ENCODE data around the gene KCNAB2. TPM values are rescaled to one million over a fixed set of nuclear protein-coding genes. Genes with fewer than 3 reads are reported as not detected.
"Not testable (repeated sequence)": the region's sequence is repeated elsewhere in the genome, so short reads cannot be mapped to it uniquely, and the experiment has no call there.

Gene KCNAB2
- total RNA-seq, 2 donors from 2014 or later, result 13.5 to 21.8 TPM

- intact Hi-C loops (cut with DNase I), result no loop called here
- no peak for DNase-seq (ENCODE audit: low spot score)
Observed at GRCh38 chr1:6070450-6070974, 24.8 kb downstream of the KCNAB2 start.

- intact Hi-C loops (cut with DNase I), result no loop called here
- no peak for DNase-seq (ENCODE audit: low spot score)
Observed at GRCh38 chr1:6071219-6071618, 25.5 kb downstream of the KCNAB2 start.

- DNase-seq (ENCODE audit: low spot score), result no peak
- intact Hi-C loops (cut with DNase I), result no loop called here
Observed at GRCh38 chr1:6072774-6073479, 27.2 kb downstream of the KCNAB2 start.

GRCh38 chr1:6073480-6074053 is 27.9 kb downstream of the KCNAB2 start:
- DNase-seq (ENCODE audit: low spot score), result no peak
- intact Hi-C loops (cut with DNase I), result no loop called here

GRCh38 chr1:6074192-6074901 is 28.7 kb downstream of the KCNAB2 start:
- DNase-seq (ENCODE audit: low spot score), result no peak
- intact Hi-C loops (cut with DNase I), result no loop called here

GRCh38 chr1:6075748-6076147 is 30.1 kb downstream of the KCNAB2 start:
- DNase-seq (ENCODE audit: low spot score), result no peak
- intact Hi-C loops (cut with DNase I), result no loop called here

GRCh38 chr1:6077061-6077460 is 31.4 kb downstream of the KCNAB2 start:
- intact Hi-C loops (cut with DNase I); DNase-seq (ENCODE audit: low spot score): not testable (repeated sequence)

- intact Hi-C loops (cut with DNase I), result no loop called here
- no peak for DNase-seq (ENCODE audit: low spot score)
Observed at GRCh38 chr1:6077506-6077905, 31.8 kb downstream of the KCNAB2 start.

- no peak for DNase-seq (ENCODE audit: low spot score)
- intact Hi-C loops (cut with DNase I), result no loop called here
Observed at GRCh38 chr1:6077919-6078318, 32.2 kb downstream of the KCNAB2 start.

- intact Hi-C loops (cut with DNase I), result no loop called here
- DNase-seq (ENCODE audit: low spot score), result no peak
Observed at GRCh38 chr1:6080469-6080868, 34.8 kb downstream of the KCNAB2 start.

GRCh38 chr1:6081901-6082300 is 36.2 kb downstream of the KCNAB2 start:
- DNase-seq (ENCODE audit: low spot score), result no peak
- intact Hi-C loops (cut with DNase I), result no loop called here

GRCh38 chr1:6082430-6082971 is 36.8 kb downstream of the KCNAB2 start:
- intact Hi-C loops (cut with DNase I), result no loop called here
- DNase-seq (ENCODE audit: low spot score), result no peak

GRCh38 chr1:6083385-6083784 is 37.7 kb downstream of the KCNAB2 start:
- intact Hi-C loops (cut with DNase I), result no loop called here
- DNase-seq (ENCODE audit: low spot score), result no peak

GRCh38 chr1:6083801-6084446 is 38.2 kb downstream of the KCNAB2 start:
- intact Hi-C loops (cut with DNase I), result no loop called here
- DNase-seq (ENCODE audit: low spot score), result no peak

GRCh38 chr1:6084781-6085495 is 39.2 kb downstream of the KCNAB2 start:
- intact Hi-C loops (cut with DNase I), result no loop called here
- DNase-seq (ENCODE audit: low spot score), result no peak

- intact Hi-C loops (cut with DNase I), result no loop called here
- DNase-seq (ENCODE audit: low spot score), result no peak
Observed at GRCh38 chr1:6085666-6086065, 40.0 kb downstream of the KCNAB2 start.

GRCh38 chr1:6086358-6086757 is 40.7 kb downstream of the KCNAB2 start:
- intact Hi-C loops (cut with DNase I), result no loop called here
- no peak for DNase-seq (ENCODE audit: low spot score)

- intact Hi-C loops (cut with DNase I), result no loop called here
- DNase-seq (ENCODE audit: low spot score), result no peak
Observed at GRCh38 chr1:6086762-6087376, 41.2 kb downstream of the KCNAB2 start.

GRCh38 chr1:6087377-6087772 is 41.7 kb downstream of the KCNAB2 start:
- intact Hi-C loops (cut with DNase I), result no loop called here

More at GRCh38 chr1:6087377-6087772, 41.7 kb downstream of the KCNAB2 start:
- DNase-seq (ENCODE audit: low spot score), result no peak

Measured in posterior vena cava (tissue), 2 donors.